Activated CD4-positive, CD25-positive, alpha-beta regulatory T cell treated with anti-CD3 and anti-CD28 coated beads, Interleukin-2, amount 50 U/mL, for 16 hours (primary cell): ENCODE results near the gene MCC.

Source experiments
- DNase-seq: peaks from one replicate; pipeline ENCODE4 v3.0.0-alpha.2; 2020; ENCODE audit warnings: low read depth, low spot score

MCC gene

GRCh38 chr5:113367586-113367985, 120.7 kb downstream of the MCC start:
- DNase-seq = no peak

- no peak for DNase-seq
These were observed 123.8 kb downstream of the MCC start for GRCh38 chr5:113364466-113364865.

GRCh38 chr5:113361701-113362100, 126.6 kb downstream of the MCC start:
- no peak for DNase-seq

- no peak for DNase-seq
These were observed 128.8 kb downstream of the MCC start for GRCh38 chr5:113359419-113359818.

- no peak for DNase-seq
These were observed 129.6 kb downstream of the MCC start for GRCh38 chr5:113358696-113359095.

GRCh38 chr5:113357696-113358476, 130.4 kb downstream of the MCC start:
- no peak for DNase-seq

GRCh38 chr5:113356487-113356886, 131.8 kb downstream of the MCC start:
- DNase-seq = no peak

- no peak for DNase-seq
These were observed 134.2 kb downstream of the MCC start for GRCh38 chr5:113354055-113354454.

GRCh38 chr5:113347572-113347971, 140.7 kb downstream of the MCC start:
- no peak for DNase-seq

- no peak for DNase-seq
These were observed 143.0 kb downstream of the MCC start for GRCh38 chr5:113344973-113345940.

GRCh38 chr5:113343343-113343742, 144.9 kb downstream of the MCC start:
- DNase-seq = no peak

GRCh38 chr5:113340537-113340936, 147.7 kb downstream of the MCC start:
- no peak for DNase-seq

- DNase-seq = no peak
These were observed 149.6 kb downstream of the MCC start for GRCh38 chr5:113338628-113339027.

GRCh38 chr5:113337515-113338415, 150.5 kb downstream of the MCC start:
- DNase-seq = no peak

- DNase-seq = no peak
These were observed 151.3 kb downstream of the MCC start for GRCh38 chr5:113336975-113337374.

- no peak for DNase-seq
These were observed 154.8 kb downstream of the MCC start for GRCh38 chr5:113333411-113333810.

- DNase-seq = no peak
These were observed 157.1 kb downstream of the MCC start for GRCh38 chr5:113331209-113331551.

- DNase-seq = no peak
These were observed 157.6 kb downstream of the MCC start for GRCh38 chr5:113330533-113331208.

GRCh38 chr5:113329981-113330380, 158.3 kb downstream of the MCC start:
- DNase-seq = no peak

- DNase-seq = no peak
These were observed 163.2 kb downstream of the MCC start for GRCh38 chr5:113325054-113325453.

- no peak for DNase-seq
These were observed 167.0 kb downstream of the MCC start for GRCh38 chr5:113321276-113321675.
